H9 (cell line): ENCODE measurements around the gene RITA1. TPM values are rescaled to one million over a fixed set of nuclear protein-coding genes. Genes with fewer than 3 reads are reported as not detected.

Experiments
- DNase-seq: peaks from one replicate; pipeline ENCODE4 v3.0.0-alpha.2; 2017
- H2AFZ ChIP-seq: one replicate; pipeline ENCODE4 v1.6.1; 2013; ENCODE audit warnings: mild to moderate bottlenecking, low read length, control low read depth, moderate library complexity
- H2AK5ac ChIP-seq: 2 replicates; pipeline ENCODE4 v1.6.1; 2013; ENCODE audit warnings: low read length, control low read depth, mixed read lengths; ENCODE audit not compliant: insufficient read length
- H2BK120ac ChIP-seq: one replicate; pipeline ENCODE4 v1.6.1; 2013; ENCODE audit warnings: low read depth, mild to moderate bottlenecking, low read length, control low read depth, inconsistent platforms; ENCODE audit not compliant: poor library complexity, severe bottlenecking
- H2BK12ac ChIP-seq: 2 replicates; pipeline ENCODE4 v1.6.1; 2013; ENCODE audit warnings: low read length, control low read depth, mixed read lengths, low read depth; ENCODE audit not compliant: insufficient read length
- H2BK15ac ChIP-seq: 2 replicates; pipeline ENCODE4 v1.6.1; 2013; ENCODE audit warnings: low read depth, low read length, control low read depth
- H2BK20ac ChIP-seq: one replicate; pipeline ENCODE4 v1.6.1; 2013; ENCODE audit warnings: low read depth, mild to moderate bottlenecking, low read length, control low read depth, inconsistent platforms; ENCODE audit not compliant: poor library complexity, severe bottlenecking
- H2BK5ac ChIP-seq: 2 replicates; pipeline ENCODE4 v1.6.1; 2013; ENCODE audit warnings: low read length, control low read depth, mixed read lengths; ENCODE audit not compliant: insufficient read length
- H3K14ac ChIP-seq: 2 replicates; pipeline ENCODE4 v1.6.1; 2013; ENCODE audit warnings: low read length, control low read depth; ENCODE audit not compliant: insufficient read depth
- H3K18ac ChIP-seq: 2 replicates; pipeline ENCODE4 v1.6.1; 2013; ENCODE audit warnings: low read depth, mild to moderate bottlenecking, mixed read lengths, low read length, control low read depth; ENCODE audit not compliant: insufficient read length
- H3K23ac ChIP-seq: 2 replicates; pipeline ENCODE4 v1.6.1; 2013; ENCODE audit warnings: low read length, control low read depth, mixed read lengths, low read depth; ENCODE audit not compliant: insufficient read length
- H3K23me2 ChIP-seq: 2 replicates; pipeline ENCODE4 v1.6.1; 2013; ENCODE audit warnings: low read depth, mild to moderate bottlenecking, mixed read lengths, low read length, control low read depth; ENCODE audit not compliant: insufficient read length, poor library complexity, severe bottlenecking
- H3K27ac ChIP-seq: 2 replicates; pipeline ENCODE4 v1.5.1; 2013; ENCODE audit warnings: low read length, control low read depth, mixed read lengths, low read depth; ENCODE audit not compliant: insufficient read length
- H3K27me3 ChIP-seq: 2 replicates; pipeline ENCODE4 v1.6.1; 2013; ENCODE audit warnings: low read length, control low read depth, inconsistent platforms; ENCODE audit not compliant: insufficient read depth
- H3K4ac ChIP-seq: 2 replicates; pipeline ENCODE4 v1.6.1; 2013; ENCODE audit warnings: low read depth, mild to moderate bottlenecking, control low read depth, inconsistent platforms, low read length, moderate library complexity
- H3K4me1 ChIP-seq: 2 replicates; pipeline ENCODE4 v1.6.1; 2013; ENCODE audit warnings: low read length, control low read depth, inconsistent platforms; ENCODE audit not compliant: insufficient read depth
- H3K4me2 ChIP-seq: 2 replicates; pipeline ENCODE4 v1.6.1; 2013; ENCODE audit warnings: low read length, control low read depth, mixed read lengths; ENCODE audit not compliant: insufficient read length, insufficient read depth
- H3K56ac ChIP-seq: 2 replicates; pipeline ENCODE4 v1.6.1; 2013; ENCODE audit warnings: low read depth, mild to moderate bottlenecking, mixed read lengths, low read length, control low read depth; ENCODE audit not compliant: insufficient read length
- H3K79me1 ChIP-seq: 2 replicates; pipeline ENCODE4 v1.6.1; 2013; ENCODE audit warnings: low read depth, mild to moderate bottlenecking, moderate library complexity, low read length, control low read depth, inconsistent platforms; ENCODE audit not compliant: insufficient read depth, poor library complexity, severe bottlenecking
- H3K79me2 ChIP-seq: 2 replicates; pipeline ENCODE4 v1.6.1; 2013; ENCODE audit warnings: low read length, control low read depth, inconsistent platforms; ENCODE audit not compliant: insufficient read depth
- H3K9ac ChIP-seq: 2 replicates; pipeline ENCODE4 v1.6.1; 2013; ENCODE audit warnings: low read length, control low read depth, mixed read lengths; ENCODE audit not compliant: insufficient read length; ENCODE audit errors: extremely low read depth
- H3K9me3 ChIP-seq: one replicate; pipeline ENCODE4 v1.6.1; 2013; ENCODE audit warnings: low read depth, low read length, inconsistent platforms; ENCODE audit not compliant: control insufficient read depth
- H3T11ph ChIP-seq: one replicate; pipeline ENCODE4 v1.6.1; 2013; ENCODE audit warnings: mild to moderate bottlenecking, low read length, control low read depth, inconsistent platforms
- H4K20me1 ChIP-seq: one replicate; pipeline ENCODE4 v1.6.1; 2013; ENCODE audit not compliant: control insufficient read depth, insufficient read length, insufficient read depth
- H4K5ac ChIP-seq: 2 replicates; pipeline ENCODE4 v1.6.1; 2013; ENCODE audit warnings: low read depth, mild to moderate bottlenecking, mixed read lengths, low read length, control low read depth; ENCODE audit not compliant: insufficient read length
- H4K8ac ChIP-seq: replicated peaks from 2 replicates; pipeline ENCODE4 v1.6.1; 2013; ENCODE audit warnings: low read length, control low read depth, mixed read lengths, low read depth; ENCODE audit not compliant: insufficient read length
- H4K91ac ChIP-seq: 2 replicates; pipeline ENCODE4 v1.6.1; 2013; ENCODE audit warnings: low read depth, mild to moderate bottlenecking, moderate library complexity, mixed read lengths, low read length, control low read depth; ENCODE audit not compliant: insufficient read length
- H3K27ac Mint-ChIP-seq, 3 experiments: 2 replicates in 2 of 3; 3 replicates in 1 of 3; pipeline ENCODE4 v1.8.0; 2020 to 2021; ENCODE audit warnings: mixed read lengths in 3 of 3, mild to moderate bottlenecking in 1 of 3, moderate library complexity in 1 of 3
- H3K27me3 Mint-ChIP-seq: 2 replicates; pipeline ENCODE4 v1.8.0; 2021; ENCODE audit warnings: low read depth, mild to moderate bottlenecking, moderate library complexity, mixed read lengths
- H3K36me3 Mint-ChIP-seq, 3 experiments: 2 replicates in 2 of 3; 3 replicates in 1 of 3; pipeline ENCODE4 v1.8.0; 2020 to 2021; ENCODE audit warnings: low read depth in 3 of 3, mixed read lengths in 3 of 3; ENCODE audit not compliant: insufficient read depth in 1 of 3
- H3K4me1 Mint-ChIP-seq, 2 experiments: 2 replicates each; pipeline ENCODE4 v1.8.0; 2020; ENCODE audit warnings: mixed read lengths in 2 of 2
- H3K4me3 Mint-ChIP-seq, 2 experiments: 2 replicates in 1 of 2; 3 replicates in 1 of 2; pipeline ENCODE4 v1.8.0; 2020 to 2021; ENCODE audit warnings: mild to moderate bottlenecking in 2 of 2, mixed read lengths in 2 of 2, moderate library complexity in 1 of 2
- H3K9me3 Mint-ChIP-seq, 2 experiments: 2 replicates in 1 of 2; 3 replicates in 1 of 2; pipeline ENCODE4 v1.8.0; 2020; ENCODE audit warnings: mild to moderate bottlenecking in 2 of 2, mixed read lengths in 2 of 2, moderate library complexity in 1 of 2
- CTCF ChIP-seq: fragments of 200-600 bp; sonication (generic); conservative IDR thresholded peaks from 3 replicates; pipeline ENCODE4 v1.8.0; 2021; ENCODE audit warnings: antibody characterized with exemption, mild to moderate bottlenecking
- WGBS: extraction: QIAGEN DNeasy Blood & Tissue Kit; methylation state at CpG from one replicate; pipeline ENCODE4 v1.1.7; 2013; ENCODE audit warnings: missing lambda C conversion rate, low lambda C conversion rate, mixed read lengths; ENCODE audit not compliant: insufficient read length; ENCODE audit errors: extremely low coverage; 5-methylcytosine and 5-hydroxymethylcytosine counted together
- total RNA-seq: library from RNA; stranded (reverse); gene quantifications from 2 replicates; pipeline ENCODE4 v1.2.1, GENCODE V29; 2021

The RITA1 gene
- total RNA-seq, 1 experiment from 2014 or later = 26.1 TPM

GRCh38 chr12:113196990-113197389 is 11.5 kb downstream of the RITA1 start:
- H3K4me1 Mint-ChIP-seq = peaks cover 8 to 10% of the 10 kb centered on the region in 2 experiments; a peak in 3 of 4 replicates
- H3K27ac Mint-ChIP-seq = no peak overlapping the region
- no peak overlapping the region for H2BK15ac ChIP-seq
- H3K18ac ChIP-seq = no peak overlapping the region
- no peak overlapping the region for H4K5ac ChIP-seq
- no peak overlapping the region for H3T11ph ChIP-seq
- H3K9me3 Mint-ChIP-seq = no peaks in the 10 kb centered on the region
- peaks cover 5 to 15% (median 13%) of the 10 kb centered on the region in 3 experiments; a peak in 5 of 7 replicates for H3K36me3 Mint-ChIP-seq
- no peaks in the 10 kb centered on the region for H3K79me1 ChIP-seq
- no peak overlapping the region for H2BK20ac ChIP-seq
- H3K4ac ChIP-seq = no peak overlapping the region
- H3K27me3 ChIP-seq = no peaks in the 10 kb centered on the region
- no CpG with 5 or more reads among the region's 4 CpGs for WGBS
- peak; percentile 82 for DNase-seq
- no peak overlapping the region for H3K56ac ChIP-seq
- H2BK12ac ChIP-seq = no peak overlapping the region
- no peaks in the 10 kb centered on the region for H3K79me2 ChIP-seq
- H2BK120ac ChIP-seq = no peak overlapping the region
- no peaks in the 10 kb centered on the region for H3K27me3 Mint-ChIP-seq
- no peak overlapping the region for H4K91ac ChIP-seq
- H3K23ac ChIP-seq = no peak overlapping the region
- H2AK5ac ChIP-seq = no peak overlapping the region
- TF ChIP-seq CTCF = peak; percentile 77
- no peak overlapping the region for H3K4me3 Mint-ChIP-seq
- H3K4me2 ChIP-seq = no peak overlapping the region
- no peak overlapping the region for H3K9ac ChIP-seq
- no peaks in the 10 kb centered on the region for H3K9me3 ChIP-seq
- H3K23me2 ChIP-seq = no peaks in the 10 kb centered on the region
- H4K20me1 ChIP-seq = no peaks in the 10 kb centered on the region
- no peak overlapping the region for H2BK5ac ChIP-seq
- H4K8ac ChIP-seq = no peak overlapping the region
- H3K27ac ChIP-seq = no peak overlapping the region
- no peaks in the 10 kb centered on the region for H3K4me1 ChIP-seq
- no peak overlapping the region for H3K14ac ChIP-seq
- no peak overlapping the region for H2AFZ ChIP-seq
